ENCODE results near the gene FAM20A.

Gene FAM20A

DNA sequence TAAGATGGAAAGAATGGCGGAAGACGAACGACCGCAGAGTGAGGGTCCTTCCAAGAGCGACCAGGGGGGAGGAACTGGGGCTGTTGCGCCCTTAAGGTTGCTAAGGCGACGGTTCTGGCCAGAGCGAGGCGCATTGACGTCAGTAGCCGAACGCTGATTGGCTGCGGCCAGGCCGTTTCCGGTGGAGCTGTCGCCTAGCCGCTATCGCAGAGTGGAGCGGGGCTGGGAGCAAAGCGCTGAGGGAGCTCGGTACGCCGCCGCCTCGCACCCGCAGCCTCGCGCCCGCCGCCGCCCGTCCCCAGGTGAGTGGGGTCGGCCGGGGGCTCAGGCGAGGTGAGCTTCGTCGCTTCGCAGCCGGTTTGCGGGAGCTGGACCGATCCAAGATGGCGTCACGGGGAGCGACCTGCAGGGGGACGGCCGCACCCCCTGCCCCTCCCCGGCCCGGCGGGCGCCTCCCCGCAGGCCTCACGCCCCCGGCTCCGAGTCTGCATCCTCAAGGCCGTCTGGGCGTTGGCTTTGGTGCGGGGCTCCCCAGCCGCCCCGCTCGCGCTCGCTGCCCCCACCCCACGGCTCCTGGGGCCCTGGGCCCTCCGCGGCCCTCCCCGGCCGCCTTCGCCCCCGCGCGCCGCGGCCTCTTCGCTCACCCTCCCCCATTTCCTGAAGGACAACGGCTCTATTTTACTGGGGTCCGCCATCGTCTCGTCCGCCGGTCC lies 88.8 kb downstream of the FAM20A start, which contains the start of gene PRKAR1A (continued):
- TF ChIP-seq, protein P1, sequence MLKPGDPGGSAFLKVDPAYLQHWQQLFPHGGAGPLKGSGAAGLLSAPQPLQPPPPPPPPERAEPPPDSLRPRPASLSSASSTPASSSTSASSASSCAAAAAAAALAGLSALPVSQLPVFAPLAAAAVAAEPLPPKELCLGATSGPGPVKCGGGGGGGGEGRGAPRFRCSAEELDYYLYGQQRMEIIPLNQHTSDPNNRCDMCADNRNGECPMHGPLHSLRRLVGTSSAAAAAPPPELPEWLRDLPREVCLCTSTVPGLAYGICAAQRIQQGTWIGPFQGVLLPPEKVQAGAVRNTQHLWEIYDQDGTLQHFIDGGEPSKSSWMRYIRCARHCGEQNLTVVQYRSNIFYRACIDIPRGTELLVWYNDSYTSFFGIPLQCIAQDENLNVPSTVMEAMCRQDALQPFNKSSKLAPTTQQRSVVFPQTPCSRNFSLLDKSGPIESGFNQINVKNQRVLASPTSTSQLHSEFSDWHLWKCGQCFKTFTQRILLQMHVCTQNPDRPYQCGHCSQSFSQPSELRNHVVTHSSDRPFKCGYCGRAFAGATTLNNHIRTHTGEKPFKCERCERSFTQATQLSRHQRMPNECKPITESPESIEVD (tag by site-specific recombination; IDR thresholded peaks at IDR 0.05): no peak
- TF ChIP-seq ZBTB7A (tag by site-specific recombination; IDR thresholded peaks at IDR 0.05; ENCODE audit: low read depth) (no peak; the same call in 1 of the 2 replicates), BCL11A (tag by site-specific recombination; IDR thresholded peaks at IDR 0.05; ENCODE audit: low read depth) (no peak; the same call in 1 of the 2 replicates), SCRT1 (tag by site-specific recombination; IDR thresholded peaks at IDR 0.05; ENCODE audit: borderline replicate concordance) (peak; percentile 14; the same call in 1 of the 2 replicates), ZNF571 (tag by site-specific recombination; IDR thresholded peaks at IDR 0.05) (no peak), ZNF133 (tag by site-specific recombination; IDR thresholded peaks at IDR 0.05) (no peak), ZFHX2 (tag by site-specific recombination; conservative IDR thresholded peaks at IDR 0.05) (peak; percentile 51), ZNF747 (tag by site-specific recombination; IDR thresholded peaks at IDR 0.05) (no peak), ZNF114 (tag by site-specific recombination; IDR thresholded peaks at IDR 0.05) (no peak), ZNF423 (tag by site-specific recombination; IDR thresholded peaks at IDR 0.05) (no peak), TCF7L2 (IDR thresholded peaks at IDR 0.05; ENCODE audit: borderline replicate concordance, low read depth, low read length) (no peak), ZBTB20 (tag by site-specific recombination; IDR thresholded peaks at IDR 0.05) (no peak; the same call in 1 of the 2 replicates), ZNF660 (tag by site-specific recombination; IDR thresholded peaks at IDR 0.05) (0 out of 2 replicates have a peak, but pooled peaks have one; percentile 50), GLIS2 (tag by site-specific recombination; IDR thresholded peaks at IDR 0.05) (peak; percentile 73; the same call in 1 of the 2 replicates), ZSCAN16 (tag by site-specific recombination; IDR thresholded peaks at IDR 0.05) (no peak; the same call in 1 of the 2 replicates), ZNF248 (tag by site-specific recombination; IDR thresholded peaks at IDR 0.05) (no peak), ZNF37A (tag by site-specific recombination; IDR thresholded peaks at IDR 0.05) (no peak), ZNF785 (tag by site-specific recombination; IDR thresholded peaks at IDR 0.05) (no peak)
- TF ChIP-seq, protein P2, sequence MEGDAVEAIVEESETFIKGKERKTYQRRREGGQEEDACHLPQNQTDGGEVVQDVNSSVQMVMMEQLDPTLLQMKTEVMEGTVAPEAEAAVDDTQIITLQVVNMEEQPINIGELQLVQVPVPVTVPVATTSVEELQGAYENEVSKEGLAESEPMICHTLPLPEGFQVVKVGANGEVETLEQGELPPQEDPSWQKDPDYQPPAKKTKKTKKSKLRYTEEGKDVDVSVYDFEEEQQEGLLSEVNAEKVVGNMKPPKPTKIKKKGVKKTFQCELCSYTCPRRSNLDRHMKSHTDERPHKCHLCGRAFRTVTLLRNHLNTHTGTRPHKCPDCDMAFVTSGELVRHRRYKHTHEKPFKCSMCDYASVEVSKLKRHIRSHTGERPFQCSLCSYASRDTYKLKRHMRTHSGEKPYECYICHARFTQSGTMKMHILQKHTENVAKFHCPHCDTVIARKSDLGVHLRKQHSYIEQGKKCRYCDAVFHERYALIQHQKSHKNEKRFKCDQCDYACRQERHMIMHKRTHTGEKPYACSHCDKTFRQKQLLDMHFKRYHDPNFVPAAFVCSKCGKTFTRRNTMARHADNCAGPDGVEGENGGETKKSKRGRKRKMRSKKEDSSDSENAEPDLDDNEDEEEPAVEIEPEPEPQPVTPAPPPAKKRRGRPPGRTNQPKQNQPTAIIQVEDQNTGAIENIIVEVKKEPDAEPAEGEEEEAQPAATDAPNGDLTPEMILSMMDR (tag by site-specific recombination; IDR thresholded peaks at IDR 0.05): peak; percentile 69; the same call in 1 of the 2 replicates
- TF ChIP-seq, protein P3, sequence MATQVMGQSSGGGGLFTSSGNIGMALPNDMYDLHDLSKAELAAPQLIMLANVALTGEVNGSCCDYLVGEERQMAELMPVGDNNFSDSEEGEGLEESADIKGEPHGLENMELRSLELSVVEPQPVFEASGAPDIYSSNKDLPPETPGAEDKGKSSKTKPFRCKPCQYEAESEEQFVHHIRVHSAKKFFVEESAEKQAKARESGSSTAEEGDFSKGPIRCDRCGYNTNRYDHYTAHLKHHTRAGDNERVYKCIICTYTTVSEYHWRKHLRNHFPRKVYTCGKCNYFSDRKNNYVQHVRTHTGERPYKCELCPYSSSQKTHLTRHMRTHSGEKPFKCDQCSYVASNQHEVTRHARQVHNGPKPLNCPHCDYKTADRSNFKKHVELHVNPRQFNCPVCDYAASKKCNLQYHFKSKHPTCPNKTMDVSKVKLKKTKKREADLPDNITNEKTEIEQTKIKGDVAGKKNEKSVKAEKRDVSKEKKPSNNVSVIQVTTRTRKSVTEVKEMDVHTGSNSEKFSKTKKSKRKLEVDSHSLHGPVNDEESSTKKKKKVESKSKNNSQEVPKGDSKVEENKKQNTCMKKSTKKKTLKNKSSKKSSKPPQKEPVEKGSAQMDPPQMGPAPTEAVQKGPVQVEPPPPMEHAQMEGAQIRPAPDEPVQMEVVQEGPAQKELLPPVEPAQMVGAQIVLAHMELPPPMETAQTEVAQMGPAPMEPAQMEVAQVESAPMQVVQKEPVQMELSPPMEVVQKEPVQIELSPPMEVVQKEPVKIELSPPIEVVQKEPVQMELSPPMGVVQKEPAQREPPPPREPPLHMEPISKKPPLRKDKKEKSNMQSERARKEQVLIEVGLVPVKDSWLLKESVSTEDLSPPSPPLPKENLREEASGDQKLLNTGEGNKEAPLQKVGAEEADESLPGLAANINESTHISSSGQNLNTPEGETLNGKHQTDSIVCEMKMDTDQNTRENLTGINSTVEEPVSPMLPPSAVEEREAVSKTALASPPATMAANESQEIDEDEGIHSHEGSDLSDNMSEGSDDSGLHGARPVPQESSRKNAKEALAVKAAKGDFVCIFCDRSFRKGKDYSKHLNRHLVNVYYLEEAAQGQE (tag by site-specific recombination; IDR thresholded peaks at IDR 0.05): 0 out of 2 replicates have a peak, but pooled peaks have one; percentile 1
- TF ChIP-seq, protein P4, sequence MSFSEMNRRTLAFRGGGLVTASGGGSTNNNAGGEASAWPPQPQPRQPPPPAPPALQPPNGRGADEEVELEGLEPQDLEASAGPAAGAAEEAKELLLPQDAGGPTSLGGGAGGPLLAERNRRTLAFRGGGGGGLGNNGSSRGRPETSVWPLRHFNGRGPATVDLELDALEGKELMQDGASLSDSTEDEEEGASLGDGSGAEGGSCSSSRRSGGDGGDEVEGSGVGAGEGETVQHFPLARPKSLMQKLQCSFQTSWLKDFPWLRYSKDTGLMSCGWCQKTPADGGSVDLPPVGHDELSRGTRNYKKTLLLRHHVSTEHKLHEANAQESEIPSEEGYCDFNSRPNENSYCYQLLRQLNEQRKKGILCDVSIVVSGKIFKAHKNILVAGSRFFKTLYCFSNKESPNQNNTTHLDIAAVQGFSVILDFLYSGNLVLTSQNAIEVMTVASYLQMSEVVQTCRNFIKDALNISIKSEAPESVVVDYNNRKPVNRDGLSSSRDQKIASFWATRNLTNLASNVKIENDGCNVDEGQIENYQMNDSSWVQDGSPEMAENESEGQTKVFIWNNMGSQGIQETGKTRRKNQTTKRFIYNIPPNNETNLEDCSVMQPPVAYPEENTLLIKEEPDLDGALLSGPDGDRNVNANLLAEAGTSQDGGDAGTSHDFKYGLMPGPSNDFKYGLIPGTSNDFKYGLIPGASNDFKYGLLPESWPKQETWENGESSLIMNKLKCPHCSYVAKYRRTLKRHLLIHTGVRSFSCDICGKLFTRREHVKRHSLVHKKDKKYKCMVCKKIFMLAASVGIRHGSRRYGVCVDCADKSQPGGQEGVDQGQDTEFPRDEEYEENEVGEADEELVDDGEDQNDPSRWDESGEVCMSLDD (tag by site-specific recombination; IDR thresholded peaks at IDR 0.05): no peak
- TF ChIP-seq, protein P5, sequence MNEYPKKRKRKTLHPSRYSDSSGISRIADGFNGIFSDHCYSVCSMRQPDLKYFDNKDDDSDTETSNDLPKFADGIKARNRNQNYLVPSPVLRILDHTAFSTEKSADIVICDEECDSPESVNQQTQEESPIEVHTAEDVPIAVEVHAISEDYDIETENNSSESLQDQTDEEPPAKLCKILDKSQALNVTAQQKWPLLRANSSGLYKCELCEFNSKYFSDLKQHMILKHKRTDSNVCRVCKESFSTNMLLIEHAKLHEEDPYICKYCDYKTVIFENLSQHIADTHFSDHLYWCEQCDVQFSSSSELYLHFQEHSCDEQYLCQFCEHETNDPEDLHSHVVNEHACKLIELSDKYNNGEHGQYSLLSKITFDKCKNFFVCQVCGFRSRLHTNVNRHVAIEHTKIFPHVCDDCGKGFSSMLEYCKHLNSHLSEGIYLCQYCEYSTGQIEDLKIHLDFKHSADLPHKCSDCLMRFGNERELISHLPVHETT (tag by site-specific recombination; IDR thresholded peaks at IDR 0.05): no peak
- TF ChIP-seq, protein P6, sequence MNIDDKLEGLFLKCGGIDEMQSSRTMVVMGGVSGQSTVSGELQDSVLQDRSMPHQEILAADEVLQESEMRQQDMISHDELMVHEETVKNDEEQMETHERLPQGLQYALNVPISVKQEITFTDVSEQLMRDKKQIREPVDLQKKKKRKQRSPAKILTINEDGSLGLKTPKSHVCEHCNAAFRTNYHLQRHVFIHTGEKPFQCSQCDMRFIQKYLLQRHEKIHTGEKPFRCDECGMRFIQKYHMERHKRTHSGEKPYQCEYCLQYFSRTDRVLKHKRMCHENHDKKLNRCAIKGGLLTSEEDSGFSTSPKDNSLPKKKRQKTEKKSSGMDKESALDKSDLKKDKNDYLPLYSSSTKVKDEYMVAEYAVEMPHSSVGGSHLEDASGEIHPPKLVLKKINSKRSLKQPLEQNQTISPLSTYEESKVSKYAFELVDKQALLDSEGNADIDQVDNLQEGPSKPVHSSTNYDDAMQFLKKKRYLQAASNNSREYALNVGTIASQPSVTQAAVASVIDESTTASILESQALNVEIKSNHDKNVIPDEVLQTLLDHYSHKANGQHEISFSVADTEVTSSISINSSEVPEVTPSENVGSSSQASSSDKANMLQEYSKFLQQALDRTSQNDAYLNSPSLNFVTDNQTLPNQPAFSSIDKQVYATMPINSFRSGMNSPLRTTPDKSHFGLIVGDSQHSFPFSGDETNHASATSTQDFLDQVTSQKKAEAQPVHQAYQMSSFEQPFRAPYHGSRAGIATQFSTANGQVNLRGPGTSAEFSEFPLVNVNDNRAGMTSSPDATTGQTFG (tag by site-specific recombination; IDR thresholded peaks at IDR 0.05; ENCODE audit: borderline replicate concordance): no peak
- TF ChIP-seq, protein P7, sequence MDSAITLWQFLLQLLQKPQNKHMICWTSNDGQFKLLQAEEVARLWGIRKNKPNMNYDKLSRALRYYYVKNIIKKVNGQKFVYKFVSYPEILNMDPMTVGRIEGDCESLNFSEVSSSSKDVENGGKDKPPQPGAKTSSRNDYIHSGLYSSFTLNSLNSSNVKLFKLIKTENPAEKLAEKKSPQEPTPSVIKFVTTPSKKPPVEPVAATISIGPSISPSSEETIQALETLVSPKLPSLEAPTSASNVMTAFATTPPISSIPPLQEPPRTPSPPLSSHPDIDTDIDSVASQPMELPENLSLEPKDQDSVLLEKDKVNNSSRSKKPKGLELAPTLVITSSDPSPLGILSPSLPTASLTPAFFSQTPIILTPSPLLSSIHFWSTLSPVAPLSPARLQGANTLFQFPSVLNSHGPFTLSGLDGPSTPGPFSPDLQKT (IDR thresholded peaks at IDR 0.05; ENCODE audit: borderline replicate concordance, low read depth, low read length): no peak; the same call in 1 of the 2 replicates

Data from HEK293 (cell line).